ENCODE measurements around the gene CROCC.
"Not testable (repeated sequence)": the region's sequence is repeated elsewhere in the genome, so short reads cannot be mapped to it uniquely, and the experiment has no call there.

Gene CROCC

DNA sequence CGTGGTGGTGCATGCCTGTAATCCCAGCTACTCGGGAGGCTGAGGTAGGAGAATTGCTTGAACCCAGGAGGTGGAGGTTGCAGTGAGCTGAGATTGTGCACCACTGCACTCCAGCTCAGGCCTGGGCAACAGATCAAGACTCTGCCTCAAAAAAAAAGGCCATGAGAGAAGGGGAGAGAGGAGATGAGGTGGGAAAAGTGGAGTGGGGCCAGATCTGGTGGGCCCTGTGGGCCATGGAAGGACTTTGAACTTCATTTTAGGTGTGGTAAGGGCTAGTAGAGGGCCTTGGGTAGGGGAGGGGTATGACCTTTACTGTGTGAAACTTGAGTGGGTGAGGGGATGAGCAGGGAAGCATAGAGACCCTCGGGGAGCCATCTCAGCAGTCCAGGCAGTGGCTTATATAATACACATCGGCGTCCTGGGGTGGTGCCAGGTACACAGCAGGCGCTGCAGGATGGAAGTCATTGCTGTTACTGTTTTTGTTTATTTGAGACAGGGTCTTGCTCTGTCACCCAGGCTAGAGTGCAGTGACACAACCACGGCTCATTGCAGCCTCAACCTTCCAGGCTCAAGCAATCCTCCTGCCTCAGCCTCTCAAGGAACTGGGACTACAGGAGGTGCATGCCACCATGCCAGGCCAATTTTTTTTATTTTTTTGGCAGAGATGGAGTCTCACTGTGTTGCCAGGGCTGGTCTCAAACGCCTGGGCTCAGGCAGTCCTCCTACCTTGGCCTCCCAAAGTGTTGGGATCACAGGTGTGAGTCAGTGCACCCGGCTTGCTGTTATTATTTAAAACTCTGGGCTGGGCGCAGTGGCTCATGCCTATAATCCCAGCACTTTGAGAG lies 5.5 kb upstream of the CROCC start:
- not testable (repeated sequence) for DNase-seq

DNA sequence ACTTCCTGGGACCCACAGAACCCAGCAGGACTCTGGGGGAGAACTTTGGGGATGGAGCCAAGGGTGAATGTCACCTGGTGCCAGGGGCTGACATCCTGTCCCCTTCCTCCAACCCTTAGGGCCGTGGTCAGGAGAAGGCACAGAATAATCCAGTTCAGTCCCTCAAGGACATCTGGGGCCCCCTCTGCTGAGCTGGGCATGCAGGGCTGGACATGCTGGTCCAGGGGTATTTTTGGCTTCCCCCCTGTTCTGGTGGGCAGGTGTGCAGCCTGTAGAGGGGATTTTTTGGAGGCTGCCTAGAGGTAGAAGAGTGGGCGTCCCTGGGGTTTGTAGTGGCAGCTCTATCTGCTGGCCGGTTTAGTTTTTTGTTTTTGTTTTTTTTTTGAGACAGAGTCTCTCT lies 3.4 kb upstream of the CROCC start:
- no peak for DNase-seq

DNA sequence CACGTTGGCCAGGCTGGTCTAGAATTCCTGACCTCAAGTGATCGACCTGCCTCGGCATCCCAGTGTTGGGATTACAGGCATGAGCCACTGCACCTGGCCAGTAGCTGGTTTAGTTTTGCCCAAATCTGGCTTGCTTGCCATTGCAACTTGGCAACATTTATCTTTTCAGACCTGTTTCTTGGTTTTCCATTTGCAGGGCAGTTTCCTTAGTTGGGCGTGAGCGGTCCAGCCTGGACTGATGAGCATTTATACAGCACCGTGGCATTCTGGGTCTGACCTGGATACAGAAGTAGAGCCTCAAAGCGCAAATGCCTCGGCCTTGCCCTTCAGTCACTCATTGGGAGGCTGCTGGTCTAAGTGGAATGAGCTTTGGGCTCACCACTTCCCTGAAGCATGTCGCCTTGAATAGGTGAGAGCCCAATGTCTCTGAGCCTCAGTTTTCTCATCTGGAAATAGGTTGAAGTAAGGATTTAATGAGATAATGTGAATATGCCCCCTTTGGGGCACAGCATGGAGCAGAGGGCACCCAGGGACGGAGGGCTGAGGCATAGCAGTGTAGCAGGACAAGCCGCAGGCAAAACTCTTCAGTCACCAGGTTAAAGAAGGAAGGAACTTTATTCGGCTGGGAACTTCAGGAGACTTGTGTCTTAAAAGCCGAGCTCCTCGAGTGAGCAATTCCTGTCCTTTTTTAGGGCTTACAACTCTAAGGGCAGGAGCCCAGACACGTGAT lies 2.6 kb upstream of the CROCC start:
- not testable (repeated sequence) for DNase-seq

DNA sequence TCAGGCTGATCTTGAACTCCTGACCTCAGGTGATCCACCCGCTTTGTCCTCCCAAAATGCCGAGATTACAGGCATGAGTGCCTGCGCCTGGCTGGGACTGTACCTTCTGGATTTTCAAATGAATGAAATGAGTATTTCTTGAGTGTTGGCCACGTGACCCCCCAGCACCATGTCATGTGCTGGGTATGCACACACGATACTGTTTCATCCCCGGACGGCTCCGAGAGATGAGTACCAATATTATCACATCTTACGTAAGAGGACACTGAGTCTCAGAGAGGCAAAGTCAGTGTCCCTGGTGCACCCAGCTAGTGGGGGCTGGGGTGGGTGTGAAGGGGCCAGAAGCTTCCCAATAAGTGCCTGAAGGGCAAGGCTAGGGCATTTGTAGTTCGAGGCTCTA lies 780 bp upstream of the CROCC start:
- DNase-seq = no peak

DNA sequence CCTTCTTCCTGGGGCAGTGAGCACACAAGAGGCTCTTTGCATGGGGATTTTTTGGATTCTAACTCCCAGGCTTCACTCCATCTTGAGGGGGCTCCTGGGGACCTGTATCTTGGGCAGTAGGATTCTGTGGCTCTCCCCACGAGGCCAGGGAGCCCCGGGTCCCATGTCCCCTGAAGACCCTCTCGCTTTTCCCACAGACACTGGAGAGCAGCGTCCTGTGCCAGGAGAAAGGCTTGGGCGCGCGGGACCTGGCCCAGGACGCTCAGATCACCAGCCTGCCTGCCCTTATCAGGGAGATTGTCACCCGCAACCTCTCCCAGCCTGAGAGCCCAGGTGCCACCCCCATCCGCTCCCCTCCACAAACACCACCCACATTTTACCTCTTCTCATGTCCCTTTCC lies 735 bp downstream of the CROCC start:
- no peak for DNase-seq

DNA sequence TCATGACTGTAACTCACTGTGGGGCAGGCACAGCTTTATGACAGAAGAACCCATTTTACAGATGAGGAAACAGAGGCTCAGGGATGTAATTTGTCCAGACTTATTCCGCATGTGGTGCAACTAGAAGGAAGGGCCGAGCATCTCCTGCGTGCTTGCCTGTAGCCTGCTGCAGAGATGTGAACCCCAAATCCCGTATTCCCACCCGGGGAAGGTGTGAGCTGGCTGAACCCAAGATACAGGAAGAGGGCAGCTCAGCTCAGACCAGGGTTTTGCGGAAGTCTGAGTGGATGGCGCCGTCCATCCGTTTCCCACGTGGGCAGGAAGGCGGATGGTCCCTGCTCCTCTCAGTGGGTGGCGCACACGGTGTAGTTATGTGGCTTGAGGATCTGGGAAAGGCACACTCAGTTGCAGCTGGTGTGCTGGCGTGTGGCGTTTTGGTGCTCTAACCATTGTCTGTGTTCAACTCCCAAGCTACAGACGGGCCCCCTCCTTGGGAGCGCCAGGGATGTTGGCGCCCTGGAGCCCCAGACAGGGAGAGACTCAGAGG lies 1.2 kb downstream of the CROCC start:
- no peak for DNase-seq

DNA sequence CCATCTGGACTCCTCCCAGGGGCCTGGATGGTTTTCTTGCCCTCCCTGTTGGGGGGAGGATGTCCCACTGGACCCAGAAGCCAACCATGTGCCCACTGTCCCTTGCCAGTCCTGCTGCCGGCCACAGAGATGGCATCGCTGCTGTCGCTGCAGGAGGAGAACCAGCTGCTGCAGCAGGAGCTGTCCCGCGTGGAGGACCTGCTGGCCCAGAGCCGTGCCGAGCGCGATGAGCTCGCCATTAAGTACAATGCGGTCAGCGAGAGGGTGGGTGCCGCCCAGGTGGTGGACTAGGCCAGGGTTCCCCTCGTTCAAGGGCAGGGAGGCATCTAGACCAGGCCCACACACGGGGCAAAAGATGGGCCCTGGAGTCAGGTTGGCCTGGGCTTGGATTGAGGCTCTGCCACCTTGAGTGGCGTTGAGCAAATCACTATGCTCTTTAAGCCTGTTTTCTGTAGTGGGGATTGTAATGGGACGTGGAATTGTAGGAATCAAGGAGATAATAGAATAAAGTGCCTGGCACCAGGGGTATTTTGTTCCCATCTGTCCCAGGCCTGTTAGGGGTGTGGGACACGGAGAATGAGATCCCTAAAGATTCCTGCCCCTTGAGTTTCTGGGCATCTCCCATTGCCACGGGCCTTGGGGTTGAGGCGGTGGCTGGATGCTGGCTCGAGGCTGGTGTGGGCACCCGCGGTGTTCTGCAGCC lies 2.6 kb downstream of the CROCC start:
- no peak for DNase-seq

DNA sequence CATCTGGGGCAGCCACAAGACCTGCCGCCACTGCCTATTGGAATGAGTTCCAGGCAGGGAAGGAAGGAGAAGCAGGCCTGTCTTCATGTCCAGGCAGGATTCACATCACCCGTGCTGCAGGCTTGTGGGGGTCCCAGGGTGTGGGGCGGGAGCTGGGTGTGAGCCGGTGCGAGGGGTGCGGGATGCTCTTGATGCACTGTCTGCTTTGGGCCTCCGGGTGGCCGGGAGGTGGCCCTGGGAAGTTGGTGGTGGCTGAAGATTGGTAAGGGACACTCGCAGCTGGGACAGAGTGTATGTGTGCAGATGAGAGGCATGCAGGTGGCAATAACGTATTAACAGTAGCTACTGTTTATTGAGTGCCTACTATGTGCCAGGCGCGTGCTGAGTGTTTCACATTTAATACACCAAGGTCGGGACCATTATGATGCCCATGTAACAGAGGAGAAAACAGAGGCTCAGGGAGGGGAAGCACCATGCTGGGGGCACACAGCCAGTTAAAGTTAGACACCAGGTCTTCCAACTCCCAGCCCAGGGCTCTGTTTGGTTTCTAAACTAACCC lies 3.3 kb downstream of the CROCC start:
- no peak for DNase-seq

DNA sequence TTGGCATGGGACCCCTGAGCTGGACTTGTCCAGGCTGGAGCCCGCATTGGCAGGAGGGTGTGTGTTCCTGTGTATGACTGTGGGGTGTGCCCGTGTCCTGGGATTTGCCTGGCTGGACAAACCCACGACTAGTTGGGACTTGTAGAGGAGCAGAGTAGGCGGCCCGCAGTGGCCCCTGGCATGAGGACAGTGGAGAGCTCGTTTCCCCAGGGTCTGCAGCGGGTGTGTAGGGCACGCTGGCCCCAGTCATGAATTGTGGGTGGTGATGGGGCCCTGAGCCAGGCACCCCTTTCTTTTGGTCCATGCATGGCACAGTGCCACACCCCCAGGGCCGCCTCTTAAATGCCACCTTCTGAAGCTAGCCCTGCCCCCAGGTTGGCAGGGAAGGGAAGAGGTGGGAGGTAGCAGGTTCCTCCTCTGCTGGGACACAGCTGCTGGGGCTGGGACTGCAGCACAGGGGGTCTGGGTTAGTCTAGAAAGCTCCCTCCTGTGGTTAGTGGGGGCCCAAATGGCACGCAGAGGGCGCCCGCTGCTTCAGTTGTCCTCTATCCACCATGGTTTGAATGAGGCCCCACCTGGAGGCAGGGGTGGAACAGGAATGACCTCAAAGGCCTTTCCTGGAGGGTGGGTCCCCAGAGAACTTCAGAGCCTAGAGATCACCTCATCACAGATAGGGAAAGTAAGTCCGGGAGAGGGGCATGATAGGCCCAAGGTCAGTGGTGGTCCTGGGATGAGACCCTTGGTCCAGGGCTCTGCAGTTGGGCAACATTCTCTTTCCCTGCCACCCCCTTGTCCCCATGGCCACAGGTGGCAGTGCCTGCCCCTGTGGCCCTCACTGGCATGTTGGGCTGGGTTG lies 4.1 kb downstream of the CROCC start:
- no peak for DNase-seq

DNA sequence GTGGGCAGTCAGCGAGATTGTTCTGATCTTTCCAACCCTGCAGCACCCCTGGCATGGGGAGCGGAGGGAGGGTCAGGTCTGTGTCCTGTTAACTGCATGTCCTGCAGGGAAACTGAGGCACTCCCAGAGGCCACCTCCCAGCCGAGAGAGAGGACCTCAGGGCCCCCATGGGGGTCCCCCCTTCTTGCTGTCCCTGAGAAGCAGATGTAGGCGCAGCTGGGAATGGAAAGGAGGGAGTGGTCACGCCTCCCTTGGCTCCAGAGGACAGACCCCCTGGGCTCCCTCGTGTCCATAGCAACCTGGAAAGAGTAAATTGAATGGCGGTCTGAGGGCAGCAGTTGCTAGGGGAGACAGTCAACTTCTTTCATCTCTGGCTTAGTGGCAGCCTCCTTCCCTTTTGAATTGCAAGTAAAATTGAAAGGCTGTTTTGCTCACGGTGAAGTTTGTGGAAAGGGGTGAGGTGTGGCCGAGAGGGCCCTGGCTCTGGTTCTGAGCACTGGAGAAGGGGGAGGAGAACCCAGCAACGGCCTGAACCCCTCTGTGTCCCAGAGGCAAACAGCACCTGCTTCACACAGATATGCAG lies 4.9 kb downstream of the CROCC start:
- no peak for DNase-seq

DNA sequence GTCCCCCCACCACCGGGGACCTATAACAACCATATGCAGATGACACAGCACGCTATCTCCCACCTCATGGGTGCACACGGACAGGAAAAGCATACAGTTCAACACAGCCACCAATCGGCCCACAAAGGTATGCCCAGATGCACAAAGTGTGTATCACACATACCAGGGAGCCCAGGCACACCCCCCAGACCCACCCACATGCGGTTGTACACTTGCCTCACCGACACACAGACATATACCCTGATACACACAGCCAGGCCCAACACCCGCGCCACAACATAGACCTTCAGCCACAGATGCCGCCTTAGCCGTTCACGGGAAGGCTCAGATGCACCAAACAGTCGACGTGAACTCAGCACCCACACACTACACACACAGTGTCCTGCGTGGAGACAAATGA lies 5.5 kb downstream of the CROCC start:
- no peak for DNase-seq

DNA sequence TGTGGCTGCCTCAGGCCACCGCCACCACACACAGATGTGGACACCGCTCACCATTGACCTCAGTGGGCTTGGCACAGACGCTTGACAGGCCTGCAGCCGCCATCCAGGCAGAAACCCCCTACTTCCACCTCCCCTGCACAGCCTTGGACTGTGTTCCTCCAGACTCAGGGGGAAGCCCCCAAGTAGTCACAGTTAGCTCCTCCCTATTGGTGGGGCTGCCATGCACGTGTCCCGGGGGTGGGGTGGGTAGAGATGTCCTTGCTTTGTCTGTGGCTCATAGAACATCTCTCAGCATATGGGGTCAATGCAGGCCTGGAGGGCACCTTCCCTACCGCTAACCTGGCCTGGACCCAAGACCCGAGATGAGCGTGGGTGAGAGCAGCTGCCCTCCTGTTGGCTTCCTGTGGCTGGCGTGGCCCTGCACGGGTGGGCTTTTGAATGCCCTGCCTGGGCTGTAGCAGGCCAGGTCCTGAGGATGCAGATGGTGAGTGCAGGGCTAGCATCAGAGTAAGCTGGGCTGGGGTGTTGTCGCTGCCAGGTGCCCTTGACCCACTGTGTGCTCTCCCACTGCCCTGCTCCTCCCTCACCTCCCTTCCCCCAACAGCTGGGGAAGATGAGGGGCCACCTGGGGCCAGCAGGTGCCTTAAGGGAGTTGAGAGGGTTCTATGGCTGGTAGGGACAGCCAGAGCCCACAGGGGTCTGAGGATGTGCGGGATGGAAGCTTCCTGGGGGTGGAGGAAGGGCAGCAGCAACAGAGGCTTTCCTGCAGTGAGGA lies 6.2 kb downstream of the CROCC start:
- DNase-seq = no peak

DNA sequence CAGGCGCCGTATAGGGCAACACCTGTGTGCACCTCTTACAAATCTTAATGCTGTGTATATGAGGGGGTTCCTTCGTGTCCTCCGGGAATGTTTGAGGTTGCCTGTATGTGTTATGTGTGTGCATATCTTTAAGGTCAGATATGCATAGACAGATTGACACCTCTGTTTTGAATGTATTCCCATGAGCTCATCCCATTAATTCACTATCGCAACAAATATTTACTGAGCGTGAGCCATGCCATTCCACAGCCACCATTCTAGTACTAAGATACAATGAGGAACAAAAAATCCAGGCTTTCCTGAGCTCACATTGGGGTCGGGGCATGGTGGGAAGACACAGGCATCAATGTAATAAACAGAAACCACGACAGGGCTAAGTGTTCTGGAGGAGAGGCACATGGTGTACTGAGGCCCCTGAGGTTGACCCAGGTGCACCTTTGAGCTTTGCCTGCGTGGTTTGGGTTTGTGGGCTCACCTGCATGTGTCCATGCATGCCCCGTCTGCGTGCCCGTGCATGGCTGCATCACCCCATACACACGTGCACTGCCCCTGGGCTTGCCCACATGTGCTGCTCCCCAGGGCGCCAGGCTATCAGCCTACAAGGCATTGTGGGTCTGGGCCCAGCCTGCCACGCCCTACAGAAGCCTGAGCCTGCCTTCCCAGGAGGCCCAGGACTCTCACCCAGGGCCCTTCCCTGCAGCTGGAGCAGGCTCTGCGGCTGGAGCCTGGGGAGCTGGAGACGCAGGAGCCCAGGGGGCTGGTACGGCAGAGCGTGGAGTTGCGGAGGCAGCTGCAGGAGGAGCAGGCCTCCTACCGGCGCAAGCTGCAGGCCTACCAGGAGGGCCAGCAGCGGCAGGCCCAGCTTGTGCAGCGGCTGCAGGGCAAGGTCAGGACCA lies 7.7 kb downstream of the CROCC start:
- DNase-seq = not testable (repeated sequence)

DNA sequence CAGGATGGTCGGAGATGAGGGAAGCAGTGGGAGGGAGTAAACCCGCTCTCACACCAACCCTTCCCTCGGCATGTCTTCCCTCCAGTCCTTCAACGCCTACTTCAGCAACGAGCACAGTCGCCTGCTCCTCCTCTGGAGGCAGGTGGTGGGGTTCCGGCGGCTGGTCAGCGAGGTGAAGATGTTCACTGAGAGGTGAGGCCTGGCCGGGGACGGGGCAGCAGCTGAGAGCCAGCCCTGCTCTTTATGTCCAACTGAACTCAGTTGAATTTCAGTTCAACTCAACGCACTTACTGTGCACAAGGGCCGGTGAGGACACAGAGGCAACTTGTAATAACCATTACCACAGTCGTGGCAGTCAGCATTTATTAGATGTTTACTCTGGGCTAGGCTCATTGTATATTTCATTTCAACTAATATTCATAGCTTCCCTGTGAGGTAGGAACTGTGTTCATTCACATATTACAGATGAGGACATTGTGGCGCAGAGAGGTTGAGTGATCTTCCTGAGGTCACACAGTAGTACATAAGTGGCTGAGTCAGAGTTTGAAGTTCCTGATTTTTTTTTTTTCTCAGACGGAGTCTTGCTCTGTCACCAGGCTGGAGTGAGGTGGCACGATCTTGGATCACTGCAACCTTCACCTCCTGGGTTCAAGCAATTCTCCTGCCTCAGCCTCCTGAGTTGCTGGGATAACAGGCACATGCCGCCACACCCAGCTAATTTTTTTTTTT lies 9.6 kb downstream of the CROCC start:
- DNase-seq = not testable (repeated sequence)

DNA sequence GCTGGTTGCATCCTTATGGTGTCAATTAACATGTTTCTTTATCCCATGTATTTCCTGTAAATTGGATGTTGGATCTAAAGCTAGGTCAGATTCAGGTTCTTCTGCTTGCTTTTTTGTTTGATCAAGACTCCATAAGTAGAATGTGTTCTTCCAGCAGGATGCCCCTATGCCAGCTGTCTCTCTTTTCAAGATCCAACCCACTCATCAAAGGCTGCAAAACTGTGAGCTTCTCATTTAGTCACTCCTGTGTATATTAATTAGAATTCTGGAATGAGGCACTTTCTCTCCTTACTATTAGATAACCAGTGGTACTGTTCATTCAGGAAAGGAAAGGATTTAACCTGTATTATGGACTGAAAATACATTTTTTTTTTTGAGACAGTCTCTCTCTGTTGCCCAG lies 12.2 kb downstream of the CROCC start:
- not testable (repeated sequence) for DNase-seq

DNA sequence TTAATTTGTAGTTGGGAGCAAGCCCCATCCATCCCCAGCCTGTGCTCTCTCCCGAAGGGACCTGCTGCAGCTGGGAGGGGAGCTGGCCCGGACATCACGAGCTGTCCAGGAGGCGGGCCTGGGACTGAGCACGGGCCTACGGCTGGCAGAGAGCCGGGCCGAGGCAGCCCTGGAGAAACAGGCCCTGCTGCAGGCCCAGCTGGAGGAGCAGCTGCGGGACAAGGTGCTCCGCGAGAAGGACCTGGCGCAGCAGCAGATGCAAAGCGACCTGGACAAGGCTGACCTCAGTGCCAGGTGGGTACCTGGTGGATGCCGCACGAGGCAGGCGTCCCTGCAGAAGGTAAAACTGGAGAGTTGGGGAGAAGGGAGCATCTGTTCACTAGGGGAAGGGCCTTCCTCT lies 14.8 kb downstream of the CROCC start:
- DNase-seq = not testable (repeated sequence)

DNA sequence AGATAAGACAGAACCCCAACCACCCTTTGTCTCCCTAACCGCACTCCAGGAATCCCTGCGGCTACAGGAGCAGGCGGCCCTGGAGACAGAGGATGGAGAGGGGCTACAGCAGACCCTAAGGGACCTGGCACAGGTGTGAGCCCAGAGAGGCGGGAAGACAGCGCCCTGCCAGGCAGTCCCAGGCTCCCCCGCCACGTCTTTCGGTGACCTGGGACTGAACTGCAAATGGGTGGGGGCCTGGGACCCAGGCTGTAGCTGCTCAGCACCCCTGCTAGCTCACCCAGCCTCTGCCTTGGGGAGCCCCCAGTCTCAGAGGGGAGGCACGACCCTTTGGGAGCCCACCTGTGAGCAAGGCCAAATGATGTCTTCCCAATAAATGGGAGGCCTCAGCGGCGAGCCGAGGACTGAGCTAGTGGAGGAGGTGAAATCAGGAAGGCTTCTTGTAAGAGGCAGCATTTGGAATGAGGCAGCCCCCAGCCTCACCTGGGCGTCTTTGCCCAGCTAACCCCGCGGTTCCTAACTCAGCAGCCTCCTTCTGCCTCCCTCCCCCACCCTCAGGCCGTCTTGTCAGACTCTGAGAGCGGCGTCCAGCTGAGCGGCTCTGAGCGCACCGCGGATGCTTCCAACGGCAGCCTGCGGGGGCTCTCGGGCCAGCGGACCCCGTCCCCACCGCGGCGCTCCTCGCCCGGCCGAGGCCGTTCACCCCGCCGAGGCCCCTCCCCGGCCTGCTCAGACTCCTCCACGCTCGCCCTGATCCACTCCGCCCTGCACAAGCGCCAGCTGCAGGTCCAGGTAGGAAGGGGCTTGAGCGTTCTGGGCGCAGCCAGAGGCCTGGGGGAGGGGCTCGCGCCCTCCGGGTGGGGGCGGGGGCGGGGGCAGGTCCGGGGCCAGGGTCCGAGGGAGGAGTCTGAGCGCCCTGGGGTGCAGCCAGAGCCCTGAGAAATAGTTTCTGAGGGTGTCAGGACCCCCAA lies 16.9 kb downstream of the CROCC start:
- no peak for DNase-seq

All from activated naive CD4-positive, alpha-beta T cell treated with Interleukin-2 at 50 U/mL for 16 hours (primary cell).